ENCODE data around the gene SEC31A. TPM values are rescaled to one million over a fixed set of nuclear protein-coding genes. Genes with fewer than 3 reads are reported as not detected.

SEC31A gene
- total RNA-seq, 1 experiment from 2014 or later, result 128 TPM

- no peak overlapping the region for H2BK20ac ChIP-seq (ENCODE audit: low read depth, low read length, poor library complexity, severe bottlenecking)
- no peaks in the 10 kb centered on the region for H3K27me3 ChIP-seq (ENCODE audit: insufficient read depth, low read length)
- H4K20me1 ChIP-seq (ENCODE audit: control insufficient read depth, insufficient read depth, insufficient read length), result no peaks in the 10 kb centered on the region
- H3K14ac ChIP-seq (ENCODE audit: insufficient read depth, low read length), result no peak overlapping the region
- no peaks in the 10 kb centered on the region for H3K9me3 ChIP-seq (ENCODE audit: control insufficient read depth, low read depth, low read length)
- H4K5ac ChIP-seq (ENCODE audit: insufficient read length, low read depth, low read length), result no peak overlapping the region
- H3K27me3 Mint-ChIP-seq (ENCODE audit: low read depth), result peaks cover 4% of the 10 kb centered on the region; the same call in 1 of the 2 replicates
- H3T11ph ChIP-seq (ENCODE audit: low read length), result no peak overlapping the region
- H3K79me1 ChIP-seq (ENCODE audit: insufficient read depth, low read depth, low read length, poor library complexity, severe bottlenecking), result no peaks in the 10 kb centered on the region
- no peak overlapping the region for H3K27ac ChIP-seq (ENCODE audit: insufficient read length, low read depth, low read length)
- no peak overlapping the region for H2BK120ac ChIP-seq (ENCODE audit: low read depth, low read length, poor library complexity, severe bottlenecking)
- no peak overlapping the region for H2BK5ac ChIP-seq (ENCODE audit: insufficient read length, low read length)
- no peak overlapping the region for H3K4me3 Mint-ChIP-seq
- no peak overlapping the region for H2BK12ac ChIP-seq (ENCODE audit: insufficient read length, low read depth, low read length)
- no peak overlapping the region for H2AK5ac ChIP-seq (ENCODE audit: insufficient read length, low read length)
- no CpG with 5 or more reads among the region's 2 CpGs for WGBS (ENCODE audit: extremely low coverage, insufficient read length, low lambda C conversion rate)
- no peak overlapping the region for H2BK15ac ChIP-seq (ENCODE audit: low read depth, low read length)
- no peak overlapping the region for H3K23ac ChIP-seq (ENCODE audit: insufficient read length, low read depth, low read length)
- no peak for DNase-seq
- H3K9me3 Mint-ChIP-seq, result no peaks in the 10 kb centered on the region
- no peak overlapping the region for H3K4ac ChIP-seq (ENCODE audit: low read depth, low read length)
- H3K9ac ChIP-seq (ENCODE audit: extremely low read depth, insufficient read length, low read length), result no peak overlapping the region
- no peak overlapping the region for H3K27ac Mint-ChIP-seq
- no peaks in the 10 kb centered on the region for H3K4me1 Mint-ChIP-seq
- peaks cover 30 to 76% (median 63%) of the 10 kb centered on the region in 3 experiments for H3K36me3 Mint-ChIP-seq (ENCODE audit: insufficient read depth in 1 of 3, low read depth in 3 of 3)
- H3K4me1 ChIP-seq (ENCODE audit: insufficient read depth, low read length), result no peaks in the 10 kb centered on the region
- H3K23me2 ChIP-seq (ENCODE audit: insufficient read length, low read depth, low read length, poor library complexity, severe bottlenecking), result no peaks in the 10 kb centered on the region
- no peak overlapping the region for H4K91ac ChIP-seq (ENCODE audit: insufficient read length, low read depth, low read length)
- TF ChIP-seq, protein P1, sequence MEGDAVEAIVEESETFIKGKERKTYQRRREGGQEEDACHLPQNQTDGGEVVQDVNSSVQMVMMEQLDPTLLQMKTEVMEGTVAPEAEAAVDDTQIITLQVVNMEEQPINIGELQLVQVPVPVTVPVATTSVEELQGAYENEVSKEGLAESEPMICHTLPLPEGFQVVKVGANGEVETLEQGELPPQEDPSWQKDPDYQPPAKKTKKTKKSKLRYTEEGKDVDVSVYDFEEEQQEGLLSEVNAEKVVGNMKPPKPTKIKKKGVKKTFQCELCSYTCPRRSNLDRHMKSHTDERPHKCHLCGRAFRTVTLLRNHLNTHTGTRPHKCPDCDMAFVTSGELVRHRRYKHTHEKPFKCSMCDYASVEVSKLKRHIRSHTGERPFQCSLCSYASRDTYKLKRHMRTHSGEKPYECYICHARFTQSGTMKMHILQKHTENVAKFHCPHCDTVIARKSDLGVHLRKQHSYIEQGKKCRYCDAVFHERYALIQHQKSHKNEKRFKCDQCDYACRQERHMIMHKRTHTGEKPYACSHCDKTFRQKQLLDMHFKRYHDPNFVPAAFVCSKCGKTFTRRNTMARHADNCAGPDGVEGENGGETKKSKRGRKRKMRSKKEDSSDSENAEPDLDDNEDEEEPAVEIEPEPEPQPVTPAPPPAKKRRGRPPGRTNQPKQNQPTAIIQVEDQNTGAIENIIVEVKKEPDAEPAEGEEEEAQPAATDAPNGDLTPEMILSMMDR (conservative IDR thresholded peaks at IDR 0.05), result no peak
- H3K79me2 ChIP-seq (ENCODE audit: insufficient read depth, low read length), result no peaks in the 10 kb centered on the region
- H3K56ac ChIP-seq (ENCODE audit: insufficient read length, low read depth, low read length), result no peak overlapping the region
- no peak overlapping the region for H3K18ac ChIP-seq (ENCODE audit: insufficient read length, low read depth, low read length)
- no peak overlapping the region for H3K4me2 ChIP-seq (ENCODE audit: insufficient read depth, insufficient read length, low read length)
- H4K8ac ChIP-seq (replicated peaks; ENCODE audit: insufficient read length, low read depth, low read length), result no peak overlapping the region
- H2AFZ ChIP-seq (ENCODE audit: low read length), result no peak overlapping the region
These were observed 70.3 kb downstream of the SEC31A start for GRCh38 chr4:82820689-82821088.

All from H9 (cell line).